Stimulated activated CD8-positive, alpha-beta memory T cell treated with anti-CD3 and anti-CD28 coated beads, Interleukin-2, amount 100 ng/mL, for 48 hours (primary cell): ENCODE results near the gene FBXW8.

Experiments
- DNase-seq, 2 donors: peaks; one replicate each; pipeline ENCODE4 v3.0.0-alpha.2; 2020; ENCODE audit warnings: low read depth in 2 of 2

Gene FBXW8, protein sequence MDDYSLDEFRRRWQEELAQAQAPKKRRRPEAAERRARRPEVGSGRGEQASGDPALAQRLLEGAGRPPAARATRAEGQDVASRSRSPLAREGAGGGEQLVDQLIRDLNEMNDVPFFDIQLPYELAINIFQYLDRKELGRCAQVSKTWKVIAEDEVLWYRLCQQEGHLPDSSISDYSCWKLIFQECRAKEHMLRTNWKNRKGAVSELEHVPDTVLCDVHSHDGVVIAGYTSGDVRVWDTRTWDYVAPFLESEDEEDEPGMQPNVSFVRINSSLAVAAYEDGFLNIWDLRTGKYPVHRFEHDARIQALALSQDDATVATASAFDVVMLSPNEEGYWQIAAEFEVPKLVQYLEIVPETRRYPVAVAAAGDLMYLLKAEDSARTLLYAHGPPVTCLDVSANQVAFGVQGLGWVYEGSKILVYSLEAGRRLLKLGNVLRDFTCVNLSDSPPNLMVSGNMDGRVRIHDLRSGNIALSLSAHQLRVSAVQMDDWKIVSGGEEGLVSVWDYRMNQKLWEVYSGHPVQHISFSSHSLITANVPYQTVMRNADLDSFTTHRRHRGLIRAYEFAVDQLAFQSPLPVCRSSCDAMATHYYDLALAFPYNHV

DNA sequence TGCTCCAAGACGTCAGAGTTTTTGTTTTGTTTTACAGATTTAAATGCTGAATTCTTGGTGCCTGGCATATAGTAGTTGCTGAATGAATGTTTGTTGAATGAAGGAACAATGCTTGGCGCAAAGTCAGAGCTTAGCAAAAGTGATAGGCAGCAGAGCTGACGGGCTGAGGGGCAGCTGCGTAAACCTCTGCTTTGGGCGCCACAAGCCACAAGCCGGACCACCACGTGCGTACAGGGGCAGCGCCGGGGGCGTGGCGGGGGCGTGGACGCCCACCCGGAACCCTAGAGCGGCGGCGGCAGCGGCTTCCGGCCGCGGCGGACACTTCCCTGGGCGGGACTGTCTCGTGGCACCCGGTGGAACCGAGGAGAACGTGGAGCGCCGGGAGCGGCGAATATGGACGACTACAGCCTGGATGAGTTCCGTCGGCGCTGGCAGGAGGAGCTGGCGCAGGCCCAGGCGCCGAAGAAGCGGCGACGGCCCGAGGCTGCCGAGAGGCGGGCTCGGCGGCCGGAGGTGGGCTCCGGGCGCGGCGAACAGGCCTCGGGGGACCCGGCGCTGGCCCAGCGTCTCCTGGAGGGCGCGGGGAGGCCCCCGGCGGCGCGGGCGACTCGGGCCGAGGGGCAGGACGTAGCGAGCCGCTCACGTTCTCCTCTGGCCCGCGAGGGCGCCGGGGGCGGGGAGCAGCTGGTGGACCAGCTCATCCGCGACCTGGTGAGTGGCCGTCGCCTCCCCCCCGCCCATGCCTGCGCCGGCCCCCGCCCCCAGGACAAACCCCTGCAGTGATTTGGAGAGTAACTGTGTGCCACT, at the start of gene FBXW8:
Gene FBXW8, plus strand, starts transcription at position 306 of the 807 bp plus-strand sequence. Its CDS starts 88 bp downstream, at position 394.
- DNase-seq, result peak; percentile 60 to 61

DNA sequence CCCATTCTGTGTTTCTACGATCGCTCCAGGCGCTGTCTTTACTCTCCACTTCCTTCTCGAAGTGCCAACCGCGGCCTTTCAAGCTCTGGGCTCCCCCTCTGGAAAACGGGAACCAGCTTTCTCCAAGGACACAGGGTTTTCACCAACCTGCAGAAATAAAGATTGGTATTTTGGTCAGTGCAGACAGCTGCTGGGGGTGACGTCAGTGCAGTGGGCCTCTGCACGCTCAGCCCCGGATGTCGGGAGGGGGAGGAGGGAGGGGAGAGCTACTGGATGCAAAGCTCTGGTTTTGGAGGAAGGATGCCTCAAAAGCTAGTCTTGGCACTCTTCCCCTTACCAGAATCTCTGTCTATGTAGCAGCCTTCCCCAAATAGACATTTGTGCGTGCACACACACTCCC, 49.4 kb upstream of the FBXW8 start:
- DNase-seq, result no peak

DNA sequence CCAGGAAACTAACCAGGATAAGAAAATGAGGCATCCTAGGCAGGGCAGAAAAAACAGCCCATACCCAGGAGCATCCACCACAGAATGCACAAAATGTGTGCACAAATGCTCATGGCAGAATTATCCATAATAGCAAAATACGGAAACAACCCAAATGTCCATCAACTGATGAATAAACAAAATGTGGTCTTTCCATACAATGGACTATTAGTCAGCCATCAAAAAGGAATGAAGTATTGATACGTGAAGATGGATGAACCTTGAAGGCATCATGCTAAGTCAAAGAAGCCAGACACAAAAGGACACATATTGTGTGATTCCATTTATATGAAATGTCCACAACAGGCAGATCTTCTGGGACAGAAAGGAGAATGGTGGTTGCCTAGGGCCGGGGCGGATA, 48.6 kb upstream of the FBXW8 start:
- DNase-seq, result no peak

DNA sequence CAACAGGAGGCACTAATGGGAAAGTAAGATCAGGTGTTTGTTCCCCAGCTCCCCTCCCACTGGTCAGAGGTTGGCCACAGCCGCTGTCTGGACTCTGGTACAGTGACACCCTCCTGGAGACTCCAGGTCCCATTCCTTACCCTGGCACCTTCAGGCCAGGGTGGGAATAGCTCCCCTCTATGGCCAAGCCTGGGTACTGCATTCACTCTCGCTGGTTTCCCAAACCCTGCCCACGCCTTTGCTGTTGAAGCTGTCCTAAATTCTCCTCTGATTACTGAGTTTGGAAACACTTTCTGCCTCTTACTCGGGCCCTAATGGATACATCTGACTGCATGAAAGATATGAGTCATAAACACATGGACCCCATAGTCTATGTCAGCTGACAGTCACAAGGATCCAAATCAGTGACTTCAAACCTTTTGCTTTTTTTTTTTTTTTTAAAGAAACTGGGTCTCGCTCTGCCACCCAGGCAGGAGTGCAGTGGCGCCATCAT, 47.4 kb upstream of the FBXW8 start:
- DNase-seq, result no peak

DNA sequence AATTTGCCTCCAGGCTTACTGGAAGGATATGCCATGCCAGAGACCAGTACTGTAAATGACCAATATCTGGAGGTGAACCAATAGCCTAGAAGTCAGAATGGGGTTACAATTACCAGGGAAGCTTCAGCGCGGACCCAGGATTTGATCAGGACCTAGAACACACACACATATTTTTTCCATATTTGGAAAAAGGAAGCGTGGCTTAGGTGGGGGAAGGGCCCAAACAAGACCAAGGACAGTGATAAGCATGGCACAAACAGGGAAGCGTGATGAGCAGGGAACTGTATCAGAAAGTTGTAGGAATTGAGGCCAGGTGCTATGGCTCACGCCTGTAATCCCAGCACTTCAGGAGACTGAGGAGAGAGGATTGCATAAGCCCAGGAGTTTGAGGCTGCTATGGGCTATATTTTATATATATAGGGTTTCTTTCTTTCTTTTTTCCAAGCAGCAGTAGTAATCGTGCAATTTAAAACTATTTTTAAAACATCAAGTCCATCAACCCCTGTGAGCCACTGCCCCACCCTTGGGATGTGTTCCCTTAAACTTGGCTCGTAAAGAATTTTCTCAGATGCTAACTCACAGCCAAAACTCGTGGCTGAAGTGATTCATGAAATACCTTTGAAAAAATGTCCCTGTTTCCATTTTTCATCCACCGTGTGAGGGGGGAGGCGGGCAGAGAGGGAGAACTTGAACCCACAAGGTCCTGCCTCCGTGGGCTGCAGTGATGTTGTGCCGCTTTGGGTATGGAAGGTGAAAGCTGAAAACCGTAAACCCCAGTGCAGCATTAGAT, 46.2 kb upstream of the FBXW8 start:
- no peak for DNase-seq

DNA sequence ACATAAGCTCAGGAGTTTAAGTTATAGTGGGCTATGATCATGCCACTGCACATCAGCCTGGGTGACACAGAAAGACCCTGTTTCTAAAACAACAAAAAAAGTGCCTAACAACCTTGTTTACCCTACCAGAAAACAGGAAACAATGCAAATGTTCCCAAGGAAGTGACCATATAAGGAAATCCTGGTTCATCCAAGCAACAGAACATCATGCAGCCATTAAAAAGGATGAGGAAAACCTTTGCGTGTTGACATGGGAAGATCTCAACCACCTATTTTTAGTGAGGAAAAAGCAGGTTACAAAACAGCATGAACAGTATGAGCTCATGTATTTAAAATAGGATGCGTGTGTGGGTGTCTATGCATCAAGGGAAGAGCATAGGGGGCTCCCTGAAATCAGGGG, 43.2 kb upstream of the FBXW8 start:
- DNase-seq, result no peak

DNA sequence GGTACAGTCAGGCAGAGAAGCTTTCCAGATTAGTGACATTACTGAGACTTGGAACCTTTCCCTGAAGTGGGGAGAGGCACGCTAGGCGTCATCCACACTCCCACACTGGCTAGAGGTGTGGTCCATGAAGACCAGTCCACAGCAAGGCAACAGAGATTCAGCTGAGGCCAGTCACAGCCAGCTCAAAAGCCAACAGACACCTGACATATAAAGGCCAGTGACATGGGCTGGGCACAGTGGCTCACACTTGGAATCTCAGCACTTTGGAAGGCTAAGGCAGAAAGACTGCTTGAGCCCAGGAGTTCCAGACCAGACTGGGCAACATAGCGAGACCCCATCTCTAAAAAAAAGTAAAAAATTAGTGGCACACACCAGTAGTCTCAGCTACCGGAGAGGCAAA, 40.4 kb upstream of the FBXW8 start:
- no peak for DNase-seq

DNA sequence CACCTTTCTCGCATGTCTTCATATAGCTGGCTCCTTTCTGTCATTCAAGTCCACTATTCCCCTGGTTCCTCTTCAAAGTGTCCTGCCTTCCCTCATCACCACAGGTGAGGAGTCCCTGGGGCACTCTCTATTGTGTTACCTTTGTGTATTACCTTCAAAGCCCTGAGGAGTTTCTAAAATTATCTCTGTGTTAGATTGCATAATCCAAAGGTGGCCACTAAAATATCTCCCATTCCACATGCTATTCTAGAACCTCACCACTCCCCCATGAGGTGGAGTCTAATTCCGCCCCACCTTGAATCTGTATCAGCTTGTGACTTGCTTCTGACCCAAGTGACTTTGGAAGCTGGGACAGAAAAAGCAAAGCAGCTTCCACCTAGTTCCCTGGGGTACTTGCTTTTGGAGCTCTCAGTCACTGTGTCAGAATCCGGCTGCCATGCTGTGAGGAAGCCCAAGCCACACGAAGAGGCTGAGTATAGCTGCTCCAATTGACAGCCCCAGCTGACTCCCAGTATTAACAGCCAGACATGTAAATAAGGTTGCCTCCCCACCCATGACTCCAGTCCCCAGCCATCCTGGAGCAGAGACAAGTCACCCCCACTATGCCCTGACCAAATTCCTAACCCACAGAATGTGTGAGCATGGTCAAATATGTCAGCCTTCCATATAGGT, 36.3 kb upstream of the FBXW8 start:
- DNase-seq, result no peak

DNA sequence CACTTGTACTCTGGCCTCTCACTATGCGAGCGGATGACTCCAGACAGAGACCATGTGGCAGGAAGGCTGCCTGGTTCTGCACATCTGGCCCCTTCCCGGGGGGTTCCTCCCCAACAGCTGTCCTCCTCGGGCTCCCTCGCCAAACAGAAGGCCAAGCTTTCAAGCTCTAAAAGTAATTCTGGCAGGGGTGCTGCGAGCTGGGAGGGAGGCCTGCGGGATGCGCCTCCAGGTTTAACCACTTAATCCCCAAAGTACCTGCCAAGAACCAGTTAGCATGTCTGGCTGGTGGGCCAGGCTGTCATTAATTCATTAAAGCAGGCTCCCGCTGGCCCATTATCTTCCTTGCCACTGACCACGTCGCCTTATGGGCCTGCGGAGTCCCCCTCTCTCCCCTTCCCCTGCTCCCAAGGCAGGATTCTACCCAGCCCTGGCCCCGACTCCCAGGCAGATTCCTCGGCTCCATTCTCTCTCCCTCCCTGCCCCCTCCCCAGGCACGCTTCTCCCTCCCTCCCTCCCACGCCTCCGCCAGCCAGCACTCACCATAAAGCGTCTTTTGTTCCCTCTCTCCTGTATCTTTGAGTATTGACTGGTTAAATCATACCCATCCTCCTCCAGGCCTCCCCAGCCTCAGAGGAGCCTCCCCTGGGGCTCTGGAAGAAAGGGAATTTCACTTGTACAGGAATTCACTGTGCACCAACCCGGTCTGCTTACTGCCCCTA, 34.4 kb upstream of the FBXW8 start:
- DNase-seq, result no peak

DNA sequence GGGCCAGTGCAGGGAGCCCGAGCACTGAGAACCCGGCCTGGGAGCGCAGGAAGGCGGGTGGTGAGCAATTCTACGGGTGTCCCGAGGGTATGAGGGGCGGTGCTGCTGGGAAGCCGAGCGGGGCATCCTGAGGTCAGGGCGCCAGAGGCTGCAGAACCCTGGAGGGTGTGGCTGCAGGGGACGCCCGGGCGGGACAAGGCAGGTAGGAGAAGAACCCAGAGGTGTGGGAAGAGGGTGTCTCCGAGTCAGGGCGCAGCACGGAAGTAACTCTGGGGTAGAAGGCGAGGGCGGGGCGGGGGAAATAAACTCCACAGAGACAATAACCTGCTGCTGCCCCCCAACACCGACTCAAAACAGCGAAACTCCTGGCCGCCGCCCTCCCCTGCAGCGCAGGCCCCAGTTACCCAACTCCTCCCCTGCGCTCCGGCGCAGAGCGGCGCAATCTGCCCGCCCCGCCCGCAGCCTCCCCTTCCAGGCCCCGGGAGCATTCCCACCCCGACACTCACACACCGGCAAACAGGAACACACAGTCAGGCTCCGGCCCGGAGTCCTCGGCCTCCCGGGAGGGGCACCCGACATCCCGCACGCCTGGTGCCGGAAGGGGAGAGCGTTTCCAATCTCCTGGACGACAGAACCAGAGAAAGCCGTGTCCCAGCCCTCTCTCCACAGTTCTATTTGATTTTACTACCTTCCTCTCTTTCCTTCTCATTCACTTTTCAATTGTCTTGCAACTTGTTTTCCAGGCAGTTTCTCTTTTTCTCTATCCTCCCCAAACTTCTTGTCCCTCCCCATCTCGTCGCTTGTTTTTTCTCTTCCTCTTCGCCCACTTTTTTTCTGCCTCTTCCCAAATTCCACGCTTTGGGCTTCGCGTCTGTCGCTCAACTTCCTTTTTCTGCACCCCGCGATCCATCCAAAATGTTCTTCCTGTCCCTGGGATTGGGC, 31.9 kb upstream of the FBXW8 start:
- DNase-seq, result no peak

DNA sequence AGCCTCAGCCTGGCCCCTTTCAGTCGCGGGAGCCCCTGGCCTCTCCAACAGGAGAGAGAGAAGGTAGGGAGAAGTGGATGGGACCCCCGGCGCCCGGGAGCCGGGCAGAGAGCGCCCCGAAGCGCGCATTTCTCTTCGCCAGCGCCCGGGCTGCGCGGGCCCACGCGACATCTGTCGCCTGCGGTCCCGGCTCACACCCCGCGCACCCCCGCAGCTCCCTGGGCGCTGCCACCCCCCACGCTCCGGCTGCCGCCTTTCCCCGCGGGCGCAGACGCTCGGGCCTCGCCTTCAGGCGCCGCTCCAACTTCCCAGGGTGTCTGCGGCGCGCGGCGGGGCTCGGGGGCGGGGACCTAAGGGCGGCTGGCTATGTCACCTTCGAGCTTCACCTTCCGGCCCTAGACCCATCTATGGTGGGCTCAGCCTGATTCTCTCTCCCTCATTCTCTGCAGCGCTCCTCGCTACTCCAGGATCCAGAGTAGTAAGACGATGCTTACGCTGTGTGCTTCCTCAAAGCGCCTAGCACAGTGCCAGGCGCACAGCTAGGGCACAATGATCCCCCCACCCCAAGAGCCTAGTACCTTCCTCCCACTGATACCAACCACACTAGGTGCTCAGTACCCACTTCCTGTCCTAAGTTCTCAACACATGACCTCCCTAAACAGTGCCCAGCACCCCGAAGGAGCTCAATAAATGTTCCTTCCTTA, 31.1 kb upstream of the FBXW8 start:
- no peak for DNase-seq

DNA sequence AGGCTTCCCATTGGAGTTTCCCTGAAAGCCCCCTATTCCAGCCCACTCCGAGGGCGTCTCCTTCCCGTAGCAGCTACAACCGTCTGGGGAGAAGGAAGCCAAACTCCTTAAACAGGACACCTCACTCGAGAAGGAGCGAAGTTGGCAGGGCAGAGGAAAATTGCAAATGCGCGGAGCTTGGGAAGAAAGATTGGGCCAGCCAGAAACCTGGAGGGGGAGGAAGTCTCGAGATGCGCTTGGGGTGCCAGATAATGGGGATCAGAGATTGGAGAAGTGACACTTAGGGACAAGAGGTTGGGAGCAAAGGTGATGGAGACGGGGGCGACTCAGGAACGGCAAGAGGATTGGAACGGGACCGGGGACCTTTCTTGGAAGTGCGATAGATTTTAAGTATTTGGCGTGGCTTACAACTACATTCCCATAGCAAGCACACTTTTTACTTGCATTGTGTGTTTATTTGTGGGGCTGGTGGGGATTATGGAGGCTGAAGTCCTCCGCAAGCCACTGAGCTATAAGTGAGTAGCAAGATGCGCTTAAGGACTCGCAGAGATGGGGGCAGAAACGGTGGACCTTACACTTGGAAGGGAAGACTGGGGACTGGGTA, 30.4 kb upstream of the FBXW8 start:
- no peak for DNase-seq

DNA sequence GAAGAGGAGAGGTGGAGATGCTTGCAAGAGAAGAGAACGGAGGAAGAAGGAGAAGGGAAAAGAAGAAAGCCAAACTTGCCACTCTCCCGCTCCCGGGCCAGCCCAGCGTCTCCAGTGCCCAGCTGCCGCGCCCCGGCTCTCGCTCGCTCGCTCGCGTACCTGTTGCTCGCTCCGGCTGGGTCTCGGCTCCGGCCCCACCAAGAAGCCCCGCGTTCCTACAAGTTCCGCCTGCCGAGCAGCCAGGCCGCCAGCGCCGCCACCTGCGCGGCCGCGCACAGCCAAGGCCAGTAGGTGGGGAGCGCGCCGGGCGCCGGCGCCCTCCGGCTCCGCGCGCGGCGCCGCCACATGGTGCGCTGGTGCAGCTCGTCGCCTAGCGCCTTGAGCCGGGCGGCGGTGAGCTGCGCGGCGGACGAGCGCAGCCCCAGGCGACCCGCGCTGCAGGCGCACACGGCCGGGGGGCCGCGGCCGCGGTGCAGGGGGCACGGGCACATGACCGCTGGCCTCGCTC, 29.9 kb upstream of the FBXW8 start:
- peak; percentile 23 to 28 for DNase-seq

DNA sequence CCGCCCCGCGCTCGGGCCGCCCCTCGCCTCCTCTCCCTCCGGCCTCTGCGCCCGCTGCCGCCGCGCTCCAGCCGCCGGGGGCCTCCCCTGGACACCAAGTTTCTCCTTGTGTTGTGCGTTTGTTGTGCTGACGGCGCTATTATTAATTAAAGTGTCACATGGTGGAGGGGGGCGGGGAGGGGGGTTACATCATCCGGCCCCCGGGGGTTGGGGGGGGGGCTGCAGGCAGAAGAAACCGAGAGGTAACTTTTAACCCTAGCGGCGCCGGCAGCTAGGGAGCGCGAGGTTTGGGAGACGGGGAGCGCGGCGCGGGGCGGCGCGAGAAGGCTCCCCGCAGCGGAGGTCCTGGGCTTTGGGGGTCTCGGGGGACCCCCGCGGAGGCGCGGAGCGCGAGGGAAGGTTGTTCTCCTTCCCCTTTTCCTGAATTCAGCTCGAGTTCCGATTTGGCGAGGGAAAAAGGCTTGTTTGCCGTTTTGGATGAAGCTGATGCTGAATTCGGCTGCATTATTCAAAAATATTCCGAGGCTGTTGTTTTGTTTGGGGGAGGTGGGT, 29.3 kb upstream of the FBXW8 start, which contains the start of gene HRK:
Gene HRK, minus strand, starts transcription at position 117 of the 552 bp plus-strand sequence. CDS start 134 bp downstream, outside the sequence.
- no peak for DNase-seq

DNA sequence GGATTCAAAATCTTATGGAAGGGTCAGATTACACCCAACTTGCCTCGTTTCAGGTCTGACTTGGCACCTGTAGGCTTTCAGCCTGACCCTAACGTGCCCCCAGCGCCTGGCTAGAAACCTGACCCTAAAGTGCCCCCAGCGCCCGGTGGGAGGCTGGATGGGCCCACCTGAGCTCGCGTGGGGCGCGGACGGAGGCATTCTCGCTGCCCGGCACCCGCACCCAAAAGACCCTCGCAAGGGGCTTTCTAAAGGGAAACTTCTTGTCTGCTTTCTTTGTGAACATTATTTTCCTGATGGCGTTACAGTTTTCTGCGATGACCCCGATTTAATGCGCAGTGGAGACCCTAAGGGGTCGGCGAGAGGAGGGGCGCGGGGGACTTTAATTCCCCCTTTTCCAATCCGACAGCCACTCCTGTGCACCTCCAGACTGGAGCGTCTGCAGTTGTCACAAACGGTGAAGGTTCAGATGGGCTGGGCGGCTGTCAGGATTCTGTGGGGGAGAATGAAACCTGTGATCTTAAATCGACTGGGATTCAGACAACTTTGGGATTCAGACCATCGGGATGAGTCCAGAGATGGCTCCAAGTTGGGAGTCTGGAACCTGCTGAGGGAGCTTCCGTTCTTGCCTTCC, 28.8 kb upstream of the FBXW8 start:
- no peak for DNase-seq

DNA sequence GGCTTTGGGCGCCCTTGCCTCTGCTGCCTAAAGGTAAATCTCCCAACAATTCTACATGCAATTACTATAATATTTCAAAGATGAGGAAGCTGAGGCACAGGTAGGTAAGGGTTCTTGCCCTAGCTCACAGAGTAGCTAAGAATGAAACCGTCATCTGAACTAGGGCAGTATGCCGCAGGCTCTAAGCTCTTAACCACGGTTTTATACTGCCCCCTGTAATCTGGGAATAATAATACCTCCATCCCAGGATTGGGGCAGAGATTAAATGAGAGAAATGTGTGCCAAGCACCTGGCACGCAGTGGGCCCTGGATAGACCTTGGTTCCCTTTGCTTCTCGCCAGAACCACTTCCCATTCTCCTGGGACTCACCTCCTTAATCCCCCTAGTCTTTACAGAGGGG, 28.0 kb upstream of the FBXW8 start:
- DNase-seq, result no peak

DNA sequence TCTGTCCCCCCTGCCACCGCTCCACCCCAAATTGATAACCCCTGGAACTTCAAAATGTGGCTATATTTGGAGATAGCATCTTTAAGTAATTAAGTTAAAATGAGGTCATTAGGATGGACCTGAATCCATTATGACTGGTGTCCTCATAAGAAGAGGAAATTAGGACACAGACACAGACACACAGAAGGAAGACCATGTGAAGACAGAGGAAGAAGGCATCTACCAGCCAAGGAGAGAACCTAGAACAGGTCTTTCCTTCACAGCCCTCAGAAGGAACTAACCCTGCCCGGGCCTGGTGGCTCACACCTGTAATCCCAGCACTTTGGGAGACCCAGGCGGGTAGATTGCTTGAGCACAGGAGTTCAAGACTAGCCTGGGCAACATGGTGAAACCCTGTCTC, 25.9 kb upstream of the FBXW8 start:
- no peak for DNase-seq
